AG20443 (cell line): Measurements from ENCODE around the gene TFCP2.
"Not testable (repeated sequence)": the region's sequence is repeated elsewhere in the genome, so short reads cannot be mapped to it uniquely, and the experiment has no call there.

Experiments
- DNase-seq: peaks from one replicate; pipeline ENCODE4 v3.0.0; 2012; ENCODE audit warnings: low spot score, mixed read lengths

Gene TFCP2

GRCh38 chr12:51080136-51080535, 92.8 kb downstream of the TFCP2 start:
- no peak for DNase-seq

GRCh38 chr12:51078866-51079265, 94.1 kb downstream of the TFCP2 start:
- DNase-seq, result not testable (repeated sequence)

GRCh38 chr12:51078346-51078745, 94.6 kb downstream of the TFCP2 start:
- DNase-seq, result not testable (repeated sequence)

GRCh38 chr12:51077930-51078329, 95.0 kb downstream of the TFCP2 start:
- peak; percentile 71 for DNase-seq

- no peak for DNase-seq
Measured at GRCh38 chr12:51076236-51076930, 96.6 kb downstream of the TFCP2 start.

- no peak for DNase-seq
Measured at GRCh38 chr12:51075390-51075789, 97.5 kb downstream of the TFCP2 start.

- DNase-seq, result no peak
Measured at GRCh38 chr12:51071663-51072062, 101.3 kb downstream of the TFCP2 start.

- DNase-seq, result no peak
Measured at GRCh38 chr12:51070004-51070403, 102.9 kb downstream of the TFCP2 start.

GRCh38 chr12:51067771-51068170, 105.2 kb downstream of the TFCP2 start:
- DNase-seq, result no peak

GRCh38 chr12:51067229-51067628, 105.7 kb downstream of the TFCP2 start:
- DNase-seq, result no peak

GRCh38 chr12:51065530-51065929, 107.4 kb downstream of the TFCP2 start:
- no peak for DNase-seq

GRCh38 chr12:51062631-51063397, 110.1 kb downstream of the TFCP2 start:
- no peak for DNase-seq

- no peak for DNase-seq
Measured at GRCh38 chr12:51059086-51059485, 113.8 kb downstream of the TFCP2 start.

- DNase-seq, result peak; percentile 53
Measured at GRCh38 chr12:51056242-51056641, 116.7 kb downstream of the TFCP2 start.

GRCh38 chr12:51055060-51055459, 117.9 kb downstream of the TFCP2 start:
- no peak for DNase-seq

- no peak for DNase-seq
Measured at GRCh38 chr12:51051787-51052186, 121.1 kb downstream of the TFCP2 start.

- DNase-seq, result no peak
Measured at GRCh38 chr12:51049525-51049924, 123.4 kb downstream of the TFCP2 start.

- no peak for DNase-seq
Measured at GRCh38 chr12:51048661-51049251, 124.2 kb downstream of the TFCP2 start.

- peak; percentile 96 for DNase-seq
Measured at GRCh38 chr12:51047655-51048540, 125.0 kb downstream of the TFCP2 start, which contains the start of gene LETMD1. Gene LETMD1, plus strand, starts transcription at chr12:51048327. Its CDS starts 30 bp downstream, at chr12:51048357.
